ENCODE measurements around the gene MEIOB.

GRCh38 chr16:1913327-1914083 is 41.5 kb upstream of the MEIOB start:
- TF ChIP-seq CTCF (conservative IDR thresholded peaks at IDR 0.05 in 1 of 2, IDR thresholded peaks at IDR 0.05 in 1 of 2; ENCODE audit: extremely low read depth in 1 of 2, insufficient read depth in 1 of 2, low read depth in 1 of 2, low read length in 2 of 2) (no peak), EZH2 (IDR thresholded peaks at IDR 0.05; ENCODE audit: borderline replicate concordance, low read length) (no peak)

Measured in mammary epithelial cell (primary cell).